DLD1 (cell line): Measurements from ENCODE around the gene SLBP.
"Not testable (repeated sequence)": the region's sequence is repeated elsewhere in the genome, so short reads cannot be mapped to it uniquely, and the experiment has no call there.

ENCODE experiments used
- in situ Hi-C: cut with HindIII; loops from 2 replicates; pipeline ENCODE4 v1.10.0; 2017; ENCODE audit warnings: low sequenced_read_pairs

Gene SLBP

GRCh38 chr4:1713003-1713851 is 1.1 kb upstream of the SLBP start:
- in situ Hi-C loops = no loop called here

- in situ Hi-C loops = no loop called here
These were observed 426 bp downstream of the SLBP start for GRCh38 chr4:1711571-1712215.

GRCh38 chr4:1711055-1711570 is 1.0 kb downstream of the SLBP start:
- in situ Hi-C loops = no loop called here

GRCh38 chr4:1708581-1708980 is 3.5 kb downstream of the SLBP start:
- in situ Hi-C loops = no loop called here

- in situ Hi-C loops = no loop called here
These were observed 5.8 kb downstream of the SLBP start for GRCh38 chr4:1706358-1706757.

GRCh38 chr4:1705732-1706131 is 6.4 kb downstream of the SLBP start:
- in situ Hi-C loops = no loop called here

GRCh38 chr4:1703867-1704266 is 8.3 kb downstream of the SLBP start:
- in situ Hi-C loops = no loop called here

- in situ Hi-C loops = not testable (repeated sequence)
These were observed 10.4 kb downstream of the SLBP start for GRCh38 chr4:1701671-1702070.

- in situ Hi-C loops = no loop called here
These were observed 16.2 kb downstream of the SLBP start for GRCh38 chr4:1695913-1696312.

- in situ Hi-C loops = no loop called here
These were observed 18.8 kb downstream of the SLBP start for GRCh38 chr4:1693131-1693896.

- in situ Hi-C loops = no loop called here
These were observed 20.3 kb downstream of the SLBP start for GRCh38 chr4:1691737-1692373.

GRCh38 chr4:1690698-1691097 is 21.4 kb downstream of the SLBP start:
- in situ Hi-C loops = no loop called here

- in situ Hi-C loops = no loop called here
These were observed 25.6 kb downstream of the SLBP start for GRCh38 chr4:1686440-1687036.

GRCh38 chr4:1685235-1686150 is 26.6 kb downstream of the SLBP start:
- in situ Hi-C loops = no loop called here

GRCh38 chr4:1684506-1685234 is 27.4 kb downstream of the SLBP start:
- in situ Hi-C loops = no loop called here

GRCh38 chr4:1683736-1684505 is 28.2 kb downstream of the SLBP start, which contains the start of gene FAM53A:
TSS of gene FAM53A (minus strand) at chr4:1684313. CDS start at chr4:1668741, 15,572 bp downstream.
- in situ Hi-C loops = no loop called here

- in situ Hi-C loops = no loop called here
These were observed 28.8 kb downstream of the SLBP start for GRCh38 chr4:1683261-1683735.

GRCh38 chr4:1682860-1683259 is 29.3 kb downstream of the SLBP start:
- in situ Hi-C loops = no loop called here
